HFF-Myc (cell line): ENCODE results near the gene SLC39A10.
"Not testable (repeated sequence)": the region's sequence is repeated elsewhere in the genome, so short reads cannot be mapped to it uniquely, and the experiment has no call there.

Source experiments
- DNase-seq: peaks from one replicate; pipeline ENCODE4 v3.0.0-alpha.2; 2011; ENCODE audit warnings: low read depth; ENCODE audit errors: extremely low read depth
- H3K4me3 ChIP-seq: replicated peaks from 2 replicates; pipeline ENCODE4 v1.5.1; 2011; ENCODE audit warnings: low read depth, mild to moderate bottlenecking, control low read depth, low read length
- TF ChIP-seq, protein P1 (sequence below): IDR thresholded peaks from 2 replicates; pipeline ENCODE4 v1.5.1; 2012; ENCODE audit warnings: mild to moderate bottlenecking, low read depth, low read length, control low read depth; ENCODE audit errors: missing control alignments

The SLC39A10 gene

DNA sequence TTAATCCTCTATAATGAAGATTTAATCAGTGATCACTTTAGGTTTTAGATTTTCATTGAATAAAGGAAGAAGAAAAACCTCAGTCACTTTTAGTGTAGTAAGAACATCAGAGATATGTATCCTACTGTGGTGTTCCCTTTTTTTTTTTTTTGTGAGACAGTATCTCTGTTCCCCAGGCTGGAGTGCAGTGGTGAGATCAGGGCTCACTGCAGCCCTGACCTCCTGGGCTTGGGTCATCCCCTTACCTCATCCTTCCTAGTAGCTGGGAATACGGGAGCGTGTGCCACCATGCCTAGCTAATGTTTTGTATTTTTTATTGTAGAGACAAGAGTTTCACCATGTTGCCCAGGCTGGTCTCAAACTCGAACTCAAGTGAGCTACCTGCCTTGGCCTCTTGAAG lies 5.1 kb downstream of the SLC39A10 start:
- DNase-seq: no peak
- TF ChIP-seq, protein P1, sequence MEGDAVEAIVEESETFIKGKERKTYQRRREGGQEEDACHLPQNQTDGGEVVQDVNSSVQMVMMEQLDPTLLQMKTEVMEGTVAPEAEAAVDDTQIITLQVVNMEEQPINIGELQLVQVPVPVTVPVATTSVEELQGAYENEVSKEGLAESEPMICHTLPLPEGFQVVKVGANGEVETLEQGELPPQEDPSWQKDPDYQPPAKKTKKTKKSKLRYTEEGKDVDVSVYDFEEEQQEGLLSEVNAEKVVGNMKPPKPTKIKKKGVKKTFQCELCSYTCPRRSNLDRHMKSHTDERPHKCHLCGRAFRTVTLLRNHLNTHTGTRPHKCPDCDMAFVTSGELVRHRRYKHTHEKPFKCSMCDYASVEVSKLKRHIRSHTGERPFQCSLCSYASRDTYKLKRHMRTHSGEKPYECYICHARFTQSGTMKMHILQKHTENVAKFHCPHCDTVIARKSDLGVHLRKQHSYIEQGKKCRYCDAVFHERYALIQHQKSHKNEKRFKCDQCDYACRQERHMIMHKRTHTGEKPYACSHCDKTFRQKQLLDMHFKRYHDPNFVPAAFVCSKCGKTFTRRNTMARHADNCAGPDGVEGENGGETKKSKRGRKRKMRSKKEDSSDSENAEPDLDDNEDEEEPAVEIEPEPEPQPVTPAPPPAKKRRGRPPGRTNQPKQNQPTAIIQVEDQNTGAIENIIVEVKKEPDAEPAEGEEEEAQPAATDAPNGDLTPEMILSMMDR: no peak
- no peak overlapping the region for H3K4me3 ChIP-seq

DNA sequence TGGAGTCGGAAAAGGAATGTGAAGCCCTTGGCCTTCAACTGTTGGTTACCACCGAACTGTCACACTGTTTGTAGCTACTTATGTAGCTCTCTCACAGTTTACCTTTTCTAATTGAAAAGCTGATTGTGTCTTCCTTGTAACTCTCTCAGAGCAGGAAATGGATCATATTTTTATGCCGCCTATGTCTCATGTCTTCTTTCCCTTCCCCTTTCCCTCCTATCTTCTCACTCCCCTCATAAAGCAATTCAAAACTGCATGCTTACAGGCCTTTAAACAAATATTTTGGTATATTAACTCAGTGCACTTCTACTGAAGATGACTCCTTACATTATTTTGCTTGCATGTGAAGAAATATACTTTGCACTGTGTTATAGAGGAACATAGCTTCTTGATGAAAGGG lies 6.0 kb downstream of the SLC39A10 start:
- H3K4me3 ChIP-seq: no peak overlapping the region
- TF ChIP-seq, protein P1: no peak
- no peak for DNase-seq

DNA sequence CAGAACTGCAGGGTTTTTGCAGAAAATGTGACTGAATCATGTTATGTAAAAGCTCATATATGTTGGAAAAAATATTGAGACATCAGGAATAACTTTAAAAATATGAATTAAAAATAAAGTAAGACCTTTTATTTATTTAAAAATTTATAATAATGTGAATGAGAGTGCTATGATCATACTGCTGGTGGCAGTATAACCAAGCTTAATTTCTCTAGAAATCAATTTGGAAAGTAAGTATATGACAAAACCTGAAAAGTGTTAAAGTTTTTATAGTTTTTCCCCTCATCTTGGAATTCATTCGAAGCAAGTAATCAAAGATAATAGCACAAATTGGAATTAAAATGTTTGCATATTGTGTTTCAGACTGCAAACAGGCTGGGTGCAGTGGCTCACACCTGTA lies 7.5 kb downstream of the SLC39A10 start:
- no peak for DNase-seq
- H3K4me3 ChIP-seq: no peak overlapping the region
- TF ChIP-seq, protein P1: no peak

DNA sequence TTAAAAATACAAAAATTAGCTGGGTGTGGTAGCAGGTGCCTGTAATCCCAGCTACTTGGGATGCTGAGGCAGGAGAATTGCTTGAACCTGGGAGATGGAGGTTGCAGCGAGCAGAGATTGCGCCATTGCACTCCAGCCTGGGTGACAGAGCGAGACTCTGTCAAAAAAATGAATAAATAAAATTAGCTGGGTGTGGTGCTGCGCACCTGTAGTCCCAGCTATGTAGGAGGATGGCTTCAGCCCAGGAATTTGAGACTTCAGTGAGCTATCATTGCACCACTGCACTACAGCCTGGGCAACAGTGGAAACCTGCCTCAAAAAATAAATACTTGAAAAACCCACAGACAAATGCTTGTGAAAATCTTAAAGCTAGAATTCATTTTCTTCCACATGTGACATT lies 8.1 kb downstream of the SLC39A10 start:
- DNase-seq, H3K4me3 ChIP-seq: not testable (repeated sequence)

DNA sequence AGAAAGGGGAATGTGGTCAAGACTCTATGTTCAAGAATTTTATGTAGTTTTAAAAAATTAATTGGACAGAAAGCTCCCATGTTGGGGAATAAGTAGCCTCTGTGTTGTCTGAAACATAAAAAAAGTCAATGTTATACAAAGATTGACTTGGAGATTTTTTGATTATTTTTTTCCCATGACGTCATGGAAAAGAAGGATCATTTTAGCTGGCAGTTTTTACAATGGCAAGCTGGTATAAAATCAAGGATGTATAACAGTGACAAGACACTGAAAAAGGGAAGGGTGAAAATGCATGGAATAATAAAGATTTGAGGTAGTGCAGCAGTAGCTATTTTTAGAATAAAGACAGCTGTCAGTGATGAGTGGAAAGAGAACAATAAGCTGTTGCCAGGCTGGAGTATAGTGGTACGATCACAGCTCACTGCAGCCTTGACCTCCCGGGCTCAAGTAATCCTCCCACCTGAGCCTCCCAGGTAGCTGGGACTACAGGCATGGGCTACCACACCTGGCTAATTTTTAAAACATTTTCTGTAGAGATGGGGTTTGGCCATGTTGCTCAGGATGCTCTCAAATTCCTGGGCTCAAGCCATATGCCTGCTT lies 9.2 kb downstream of the SLC39A10 start:
- no peak overlapping the region for H3K4me3 ChIP-seq
- TF ChIP-seq, protein P1: no peak
- DNase-seq: no peak

DNA sequence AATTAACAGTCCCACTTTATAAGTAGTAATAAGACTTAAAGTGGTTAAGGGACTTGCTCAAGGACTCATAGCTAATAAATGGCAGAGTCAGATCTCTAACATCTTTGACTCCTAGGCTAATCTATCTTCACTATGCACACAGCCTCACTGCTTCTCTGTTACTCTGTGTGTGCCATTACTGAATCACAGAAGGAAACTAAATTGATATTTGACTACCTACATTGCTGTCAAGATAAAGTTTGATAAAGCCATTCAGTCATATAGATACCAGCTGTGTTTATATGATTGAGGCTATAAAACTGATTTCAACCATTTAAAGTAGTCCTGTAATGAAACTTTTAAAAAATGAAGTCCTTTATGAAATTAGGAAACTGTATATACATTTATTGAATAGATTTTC lies 10.9 kb downstream of the SLC39A10 start:
- TF ChIP-seq, protein P1: no peak
- H3K4me3 ChIP-seq: no peak overlapping the region
- DNase-seq: no peak

DNA sequence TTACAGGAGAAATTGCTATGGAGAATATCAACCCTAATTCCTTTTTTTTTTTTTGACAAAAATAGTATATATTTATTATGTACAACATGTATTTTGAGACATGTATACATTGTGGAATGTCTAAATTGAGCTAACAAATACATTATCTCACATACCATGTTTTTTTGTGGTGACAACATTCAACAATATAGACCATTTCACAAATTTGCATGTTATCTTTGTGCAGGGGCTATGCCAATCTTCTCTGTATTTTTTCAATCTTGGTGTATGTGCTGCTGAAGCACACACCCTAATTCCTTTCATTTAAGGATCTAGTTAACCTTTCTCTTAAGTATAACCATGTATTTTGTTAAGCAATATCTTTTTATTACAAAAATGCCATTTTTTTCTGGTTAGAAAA lies 13.2 kb downstream of the SLC39A10 start:
- DNase-seq: no peak
- H3K4me3 ChIP-seq: no peak overlapping the region
- TF ChIP-seq, protein P1: no peak

DNA sequence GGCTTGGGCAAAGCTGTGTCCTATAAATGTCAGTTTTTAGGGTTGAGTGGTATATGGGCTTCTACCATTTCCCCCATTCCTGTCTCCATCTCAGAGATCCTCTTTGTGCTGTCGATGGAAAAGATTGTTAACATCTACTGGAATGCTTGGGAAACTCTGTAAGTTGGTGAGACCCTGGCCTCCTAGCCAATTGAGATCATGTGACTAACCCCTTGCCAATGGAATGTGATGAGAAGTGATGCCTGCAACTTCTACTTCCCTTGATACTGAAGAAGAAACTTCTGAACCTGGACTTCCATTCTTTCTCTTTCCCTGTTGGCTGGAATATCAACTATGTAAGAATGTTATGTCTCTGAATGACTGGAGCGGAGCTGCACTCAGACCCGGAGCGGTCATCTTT lies 14.5 kb downstream of the SLC39A10 start:
- no peak overlapping the region for H3K4me3 ChIP-seq
- no peak for DNase-seq
- TF ChIP-seq, protein P1: no peak
